Neuronal stem cell (in vitro differentiated cells): ENCODE measurements around the gene ZIC4.

ENCODE experiments used
- DNase-seq: peaks from one replicate; pipeline ENCODE4 v3.0.0-alpha.2; 2013; ENCODE audit warnings: low spot score
- H2AFZ ChIP-seq: one replicate; pipeline ENCODE4 v1.6.1; 2013; ENCODE audit warnings: mild to moderate bottlenecking, low read length, inconsistent platforms
- H2AK5ac ChIP-seq: 2 replicates; pipeline ENCODE4 v1.6.1; 2013; ENCODE audit warnings: low read depth, mild to moderate bottlenecking, inconsistent platforms, low read length, moderate library complexity, mixed read lengths
- H2BK120ac ChIP-seq: 2 replicates; pipeline ENCODE4 v1.6.1; 2013; ENCODE audit warnings: low read depth, mild to moderate bottlenecking, inconsistent platforms, low read length, moderate library complexity, mixed read lengths
- H2BK12ac ChIP-seq: one replicate; pipeline ENCODE4 v1.6.1; 2013; ENCODE audit warnings: low read length, inconsistent platforms
- H2BK15ac ChIP-seq: 2 replicates; pipeline ENCODE4 v1.6.1; 2013; ENCODE audit warnings: mild to moderate bottlenecking, low read length, inconsistent platforms, mixed read lengths
- H2BK5ac ChIP-seq: one replicate; pipeline ENCODE4 v1.6.1; 2013; ENCODE audit warnings: inconsistent platforms, mild to moderate bottlenecking, low read length, moderate library complexity
- H3K14ac ChIP-seq: one replicate; pipeline ENCODE4 v1.6.1; 2013; ENCODE audit warnings: low read length, inconsistent platforms
- H3K18ac ChIP-seq: 2 replicates; pipeline ENCODE4 v1.6.1; 2013; ENCODE audit warnings: low read length, inconsistent platforms
- H3K23ac ChIP-seq: 2 replicates; pipeline ENCODE4 v1.6.1; 2013; ENCODE audit warnings: low read depth, mild to moderate bottlenecking, mixed read lengths, low read length, inconsistent platforms; ENCODE audit not compliant: poor library complexity
- H3K27ac ChIP-seq: replicated peaks from 3 replicates; pipeline ENCODE4 v1.5.1; 2013; ENCODE audit warnings: low read length, inconsistent platforms
- H3K27me3 ChIP-seq, 3 experiments: 2 replicates each; pipeline ENCODE4 v1.6.1; 2013; ENCODE audit warnings: low read length in 3 of 3, mild to moderate bottlenecking in 2 of 3, inconsistent platforms in 1 of 3, low read depth in 1 of 3, mixed read lengths in 1 of 3, moderate library complexity in 1 of 3; ENCODE audit not compliant: control insufficient read depth in 3 of 3, insufficient read depth in 3 of 3
- H3K36me3 ChIP-seq, 2 donors: replicated peaks in 1 of 2; 2 replicates each; pipeline ENCODE4 v1.6.1; 2013; ENCODE audit warnings: low read length in 2 of 2; ENCODE audit not compliant: control insufficient read depth in 2 of 2, insufficient read depth in 2 of 2
- H3K4ac ChIP-seq: 2 replicates; pipeline ENCODE4 v1.6.1; 2013; ENCODE audit warnings: inconsistent platforms, mild to moderate bottlenecking, low read length, moderate library complexity
- H3K4me1 ChIP-seq, 2 donors: 1 replicate in 1 of 2; 2 replicates in 1 of 2; pipeline ENCODE4 v1.6.1; 2013; ENCODE audit warnings: low read length in 2 of 2, low read depth in 1 of 2; ENCODE audit not compliant: control insufficient read depth in 2 of 2, insufficient read depth in 1 of 2
- H3K4me2 ChIP-seq: one replicate; pipeline ENCODE4 v1.6.1; 2013; ENCODE audit warnings: mild to moderate bottlenecking, low read length, inconsistent platforms; ENCODE audit not compliant: insufficient read depth, poor library complexity, severe bottlenecking
- H3K4me3 ChIP-seq, 2 donors: 2 replicates each; pipeline ENCODE4 v1.5.1; 2013; ENCODE audit warnings: low read length in 2 of 2, mild to moderate bottlenecking in 2 of 2, inconsistent platforms in 1 of 2, moderate library complexity in 1 of 2
- H3K79me1 ChIP-seq: one replicate; pipeline ENCODE4 v1.6.1; 2013; ENCODE audit warnings: low read depth, mild to moderate bottlenecking, inconsistent platforms, low read length, moderate library complexity
- H3K9ac ChIP-seq: one replicate; pipeline ENCODE4 v1.6.1; 2013; ENCODE audit warnings: mild to moderate bottlenecking, low read depth, low read length, inconsistent platforms; ENCODE audit not compliant: poor library complexity
- H3K9me3 ChIP-seq, 2 donors: replicated peaks in 1 of 2; 2 replicates each; pipeline versions ENCODE3 to v1.6.1; 2013; ENCODE audit warnings: low read length in 2 of 2, mild to moderate bottlenecking in 2 of 2, inconsistent platforms in 1 of 2, low read depth in 1 of 2, mixed read lengths in 1 of 2, moderate library complexity in 1 of 2; ENCODE audit not compliant: control insufficient read depth in 2 of 2, insufficient read depth in 1 of 2
- H4K8ac ChIP-seq: one replicate; pipeline ENCODE4 v1.6.1; 2013; ENCODE audit warnings: low read depth, mild to moderate bottlenecking, inconsistent platforms, low read length, moderate library complexity
- H4K91ac ChIP-seq: one replicate; pipeline ENCODE4 v1.6.1; 2013; ENCODE audit warnings: low read length, low read depth, mild to moderate bottlenecking, inconsistent platforms; ENCODE audit not compliant: poor library complexity
- WGBS, 2 donors: extraction: QIAGEN DNeasy Blood & Tissue Kit; methylation state at CpG; one replicate each; pipeline ENCODE4 v1.1.7; 2013; ENCODE audit warnings: missing lambda C conversion rate in 2 of 2, mixed read lengths in 1 of 2; ENCODE audit not compliant: insufficient read length in 2 of 2, insufficient replicate concordance in 1 of 2; ENCODE audit errors: extremely low coverage in 2 of 2; 5-methylcytosine and 5-hydroxymethylcytosine counted together

Gene ZIC4

GRCh38 chr3:147415286-147415685, 8.9 kb upstream of the ZIC4 start:
- Histone ChIP-seq H3K9me3 (peaks cover 0 to 25% of the 10 kb centered on the region in 2 donors), H3K27ac (no peak overlapping the region), H3K36me3 (peaks cover 0 to 44% of the 10 kb centered on the region in 2 donors), H3K14ac (no peak overlapping the region), H3K23ac (no peak overlapping the region), H2BK12ac (no peak overlapping the region), H3K4ac (no peak overlapping the region), H2AK5ac (no peak overlapping the region), H3K4me1 (peaks cover 0 to 18% of the 10 kb centered on the region in 2 donors), H4K91ac (no peak overlapping the region), H3K9ac (no peak overlapping the region), H4K8ac (no peak overlapping the region), H3K79me1 (peaks cover 6% of the 10 kb centered on the region), H2AFZ (no peak overlapping the region), H2BK15ac (no peak overlapping the region), H3K27me3 (peaks cover 0 to 70% (median 20%) of the 10 kb centered on the region in 3 experiments), H3K18ac (no peak overlapping the region), H3K4me2 (no peak overlapping the region), H3K4me3 (no peak overlapping the region), H2BK5ac (no peak overlapping the region), H2BK120ac (no peak overlapping the region)
- no CpG with 5 or more reads among the region's 6 CpGs for WGBS, 2 donors
- peak; percentile 41 for DNase-seq

GRCh38 chr3:147414390-147415138, 8.2 kb upstream of the ZIC4 start:
- no peak for DNase-seq
- no peak overlapping the region for H3K18ac ChIP-seq
- peaks cover 0 to 70% (median 23%) of the 10 kb centered on the region in 3 experiments for H3K27me3 ChIP-seq
- H3K23ac ChIP-seq, result no peak overlapping the region
- H2BK15ac ChIP-seq, result no peak overlapping the region
- no peak overlapping the region for H2AFZ ChIP-seq
- H2BK5ac ChIP-seq, result no peak overlapping the region
- no peak overlapping the region for H3K27ac ChIP-seq
- H3K9me3 ChIP-seq, result peaks cover 0 to 25% of the 10 kb centered on the region in 2 donors
- H3K4me1 ChIP-seq, result peaks cover 0 to 19% of the 10 kb centered on the region in 2 donors
- no peak overlapping the region for H2AK5ac ChIP-seq
- no peak overlapping the region for H4K91ac ChIP-seq
- no peak overlapping the region for H3K14ac ChIP-seq
- H3K4ac ChIP-seq, result no peak overlapping the region
- no peak overlapping the region for H3K9ac ChIP-seq
- H4K8ac ChIP-seq, result no peak overlapping the region
- no peak overlapping the region for H2BK120ac ChIP-seq
- no peak overlapping the region for H3K4me3 ChIP-seq
- H3K4me2 ChIP-seq, result no peak overlapping the region
- peaks cover 0 to 44% of the 10 kb centered on the region in 2 donors for H3K36me3 ChIP-seq
- H3K79me1 ChIP-seq, result peaks cover 11% of the 10 kb centered on the region
- no peak overlapping the region for H2BK12ac ChIP-seq
- WGBS, 2 donors, result no CpG with 5 or more reads among the region's 18 CpGs

- no peak overlapping the region for H4K91ac ChIP-seq
- H3K4me1 ChIP-seq, result peaks cover 0 to 17% of the 10 kb centered on the region in 2 donors
- H3K27me3 ChIP-seq, result peaks cover 0 to 71% (median 23%) of the 10 kb centered on the region in 3 experiments
- WGBS, 2 donors, result no CpG with 5 or more reads among the region's 24 CpGs
- no peak overlapping the region for H2BK12ac ChIP-seq
- no peak overlapping the region for H2BK5ac ChIP-seq
- no peak overlapping the region for H3K23ac ChIP-seq
- no peak overlapping the region for H2AK5ac ChIP-seq
- no peak overlapping the region for H3K27ac ChIP-seq
- no peak overlapping the region for H3K14ac ChIP-seq
- H2BK15ac ChIP-seq, result no peak overlapping the region
- H2AFZ ChIP-seq, result no peak overlapping the region
- peaks cover 11% of the 10 kb centered on the region for H3K79me1 ChIP-seq
- DNase-seq, result no peak
- no peak overlapping the region for H4K8ac ChIP-seq
- H3K4me2 ChIP-seq, result no peak overlapping the region
- no peak overlapping the region for H2BK120ac ChIP-seq
- H3K4ac ChIP-seq, result no peak overlapping the region
- no peak overlapping the region for H3K9ac ChIP-seq
- H3K9me3 ChIP-seq, result peaks cover 0 to 20% of the 10 kb centered on the region in 2 donors
- no peak overlapping the region for H3K18ac ChIP-seq
- H3K4me3 ChIP-seq, result no peak overlapping the region
- H3K36me3 ChIP-seq, result peaks cover 0 to 44% of the 10 kb centered on the region in 2 donors
These were observed 7.5 kb upstream of the ZIC4 start for GRCh38 chr3:147413686-147414389.
